DMS79 (cell line): ENCODE data around the gene PGBD5.
A peak's percentile ranks its signal among the peaks of the same experiment; 100 is the strongest.

Experiments used
- DNase-seq: peaks from one replicate; lab custom pipeline; 2025; lab: John Stamatoyannopoulos, UW

Gene PGBD5

DNA sequence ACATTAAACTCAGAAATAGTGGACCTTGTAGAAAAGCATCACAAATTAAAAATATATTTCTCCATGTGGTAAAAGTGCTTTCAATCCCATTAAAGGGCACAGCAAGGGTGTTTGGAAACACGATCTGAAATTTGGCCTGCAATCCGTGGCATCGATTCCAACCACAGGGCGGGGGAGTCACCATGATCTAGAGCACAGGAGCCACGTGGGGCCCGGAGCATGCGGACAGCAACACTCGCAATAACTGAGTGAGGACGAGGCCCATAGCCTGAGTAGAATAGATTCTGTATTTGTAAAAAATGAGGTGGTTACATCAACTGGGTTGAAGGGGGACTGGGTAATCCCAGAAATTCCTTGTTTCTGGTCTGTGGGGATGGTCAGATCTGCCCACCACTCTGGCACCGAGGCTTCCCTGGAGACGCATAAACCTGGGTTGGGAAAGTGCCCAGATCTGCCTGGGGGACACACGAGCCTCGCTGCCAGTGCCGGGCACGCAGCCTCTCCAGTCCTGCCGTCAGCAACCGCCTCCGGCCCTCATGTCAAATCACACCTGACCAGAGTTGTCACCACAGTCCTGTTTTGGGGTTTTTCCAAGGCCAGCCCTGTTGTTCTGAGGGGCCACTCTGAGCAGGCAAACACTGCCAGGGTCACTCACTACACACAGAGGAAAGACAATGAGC is 104.3 kb downstream of the PGBD5 start:
- no peak for DNase-seq

DNA sequence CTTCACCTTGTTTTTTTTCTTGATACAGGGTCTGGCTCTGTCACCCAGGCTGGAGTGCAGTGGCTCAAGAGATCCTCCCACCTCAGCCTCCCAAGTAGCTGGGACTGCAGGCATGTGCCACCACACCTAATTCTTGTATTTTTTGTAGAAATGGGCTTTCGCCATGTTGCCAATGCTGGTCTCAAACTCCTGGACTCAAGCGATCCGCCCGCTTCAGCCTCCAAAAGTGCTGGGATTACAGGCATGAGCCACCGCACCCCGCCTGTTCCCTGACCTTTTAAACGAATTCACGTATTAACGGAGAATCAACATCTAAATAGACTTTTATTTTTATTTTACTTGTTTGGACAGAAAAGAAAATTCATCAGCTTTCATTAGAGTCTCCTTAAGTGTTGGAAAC is 104.8 kb downstream of the PGBD5 start:
- DNase-seq, result no peak

DNA sequence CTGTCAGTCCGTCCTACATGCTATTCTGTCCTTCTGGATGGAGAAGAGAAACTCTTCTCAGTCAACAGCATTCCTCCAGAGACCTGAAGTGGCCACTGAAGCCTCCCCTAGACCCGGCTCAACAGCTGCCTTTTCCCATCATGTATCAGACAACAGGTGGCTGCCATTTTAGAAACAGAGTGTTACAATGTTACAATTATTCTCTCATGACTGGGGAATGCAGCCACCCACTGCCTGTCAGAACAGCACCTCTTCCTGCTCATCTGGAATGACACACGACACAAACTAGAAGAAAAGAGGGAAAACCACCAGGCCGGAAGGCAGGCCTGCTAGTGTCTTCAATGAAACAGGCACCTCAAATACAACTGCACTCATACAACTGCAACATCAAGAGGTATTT is 105.3 kb downstream of the PGBD5 start:
- DNase-seq, result no peak

DNA sequence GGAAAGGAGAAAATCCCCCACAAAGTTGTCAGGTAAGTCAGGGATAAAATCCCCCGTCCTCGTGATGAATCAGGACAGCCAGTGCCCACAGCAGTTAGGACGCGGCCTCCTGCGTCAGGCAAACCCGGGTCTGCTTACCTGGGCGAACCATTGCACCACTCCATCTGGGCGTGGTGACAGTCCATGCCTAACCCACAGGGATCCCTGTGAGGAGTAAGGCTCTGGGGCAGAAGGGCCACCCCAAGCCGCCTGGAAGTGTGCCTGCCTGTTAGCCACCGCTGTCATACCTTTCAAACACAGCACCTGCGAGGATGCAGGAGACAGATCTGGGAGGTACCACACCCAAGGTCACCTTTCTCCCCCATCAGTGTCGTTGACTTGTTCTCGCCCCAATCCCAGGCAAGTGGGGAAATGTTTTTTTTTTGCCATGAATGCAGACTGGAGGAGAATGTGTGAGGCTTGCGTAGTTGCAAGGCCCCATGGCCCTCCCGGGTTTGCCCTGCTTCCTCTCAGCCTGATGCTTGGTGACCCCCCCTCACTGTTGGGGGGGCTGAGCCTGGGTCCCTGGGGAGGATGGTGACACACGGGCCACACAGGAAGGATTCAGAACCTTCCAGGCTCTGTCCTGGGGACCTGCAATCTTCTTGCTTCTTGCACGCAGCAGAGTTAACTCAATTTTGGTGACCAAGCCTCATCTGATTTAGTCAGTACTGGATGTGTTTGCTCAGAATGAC is 107.0 kb downstream of the PGBD5 start:
- DNase-seq, result no peak

DNA sequence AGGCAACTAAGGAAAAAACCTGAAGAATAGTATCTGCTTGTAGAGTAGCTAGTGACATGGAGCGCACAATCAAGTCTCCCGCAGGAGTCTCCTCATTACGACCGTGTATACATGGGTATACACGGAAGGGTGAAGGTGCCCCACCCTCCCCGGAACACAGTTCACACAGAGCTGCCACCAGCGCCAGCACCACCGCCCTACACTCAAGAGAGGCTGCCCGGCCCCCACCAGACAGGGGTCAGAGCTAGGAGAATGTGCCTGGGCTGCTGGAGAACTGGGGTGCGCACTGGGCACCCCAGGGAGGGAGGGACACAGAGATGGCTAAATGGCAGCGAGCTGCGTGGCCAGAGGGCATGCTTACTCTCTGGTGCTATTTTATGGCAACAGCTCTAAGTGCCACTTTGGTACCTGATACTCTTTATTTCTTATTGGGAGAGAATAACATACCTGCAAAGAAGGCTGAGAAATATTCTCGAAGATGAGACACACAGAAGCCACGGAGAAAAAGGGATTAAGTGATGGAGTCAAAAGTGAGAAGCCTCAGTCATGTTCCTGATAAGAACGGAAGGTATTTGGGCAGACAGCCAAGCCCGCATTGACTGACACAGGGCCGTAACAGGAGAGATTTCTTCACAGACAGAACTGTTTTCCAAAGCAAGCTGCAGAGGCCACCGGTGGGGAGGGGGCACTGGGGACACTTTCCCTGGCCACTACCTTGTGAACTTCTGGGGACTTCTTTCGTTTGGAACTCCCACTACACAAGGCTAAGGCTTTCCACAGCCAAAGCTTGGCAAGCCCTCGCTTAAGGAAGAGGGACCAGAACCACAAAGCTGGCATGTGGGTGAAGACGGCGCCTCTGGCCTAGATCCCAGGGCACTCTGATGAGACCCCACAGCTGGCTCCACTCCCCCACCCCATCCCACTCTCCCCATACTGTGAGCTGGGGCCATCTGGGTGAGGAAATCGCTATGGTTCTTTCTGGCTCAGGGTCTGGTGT is 108.0 kb downstream of the PGBD5 start:
- DNase-seq, result no peak

DNA sequence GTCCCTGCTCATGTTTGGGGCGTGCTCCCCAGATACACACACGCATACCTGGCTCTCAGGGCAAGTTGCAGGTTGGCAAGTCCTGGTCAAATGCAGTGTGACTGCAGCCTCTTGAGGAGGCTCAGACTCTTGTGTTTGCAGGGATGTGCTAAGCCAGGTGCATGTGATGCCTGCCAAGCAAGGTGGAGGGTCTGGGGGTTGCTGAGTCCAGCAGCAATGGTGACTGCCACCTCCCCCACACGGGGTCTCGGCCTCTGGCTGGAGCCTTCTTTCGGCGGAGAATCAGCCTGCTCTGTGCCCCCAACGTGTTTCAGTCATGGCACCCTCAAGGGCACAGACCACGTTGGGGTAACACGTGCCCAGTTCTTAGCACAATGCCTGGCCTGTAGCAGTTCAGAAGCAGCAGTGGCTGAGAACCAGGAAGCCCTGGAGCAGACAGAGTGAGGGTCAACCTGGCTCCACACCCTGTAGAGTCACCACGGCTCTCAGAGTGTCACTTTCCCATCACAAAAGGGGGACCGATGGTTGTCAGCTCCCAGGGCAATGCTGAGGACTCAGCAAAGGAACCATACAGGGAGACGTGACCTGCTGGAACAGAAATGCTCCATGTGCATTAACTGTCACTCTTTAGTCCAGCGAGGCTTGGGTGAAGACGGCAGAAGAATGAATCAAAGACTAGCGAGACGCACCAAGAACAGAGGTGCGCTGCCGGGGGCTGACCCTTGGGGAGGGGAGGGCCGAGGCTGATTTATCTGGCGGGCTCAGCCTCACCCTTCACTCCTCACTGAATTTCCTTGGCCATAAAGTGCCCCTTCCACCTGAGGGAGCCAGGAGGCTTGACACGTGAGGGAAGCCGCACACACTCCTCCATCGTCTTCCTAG is 109.0 kb downstream of the PGBD5 start:
- DNase-seq, result no peak

DNA sequence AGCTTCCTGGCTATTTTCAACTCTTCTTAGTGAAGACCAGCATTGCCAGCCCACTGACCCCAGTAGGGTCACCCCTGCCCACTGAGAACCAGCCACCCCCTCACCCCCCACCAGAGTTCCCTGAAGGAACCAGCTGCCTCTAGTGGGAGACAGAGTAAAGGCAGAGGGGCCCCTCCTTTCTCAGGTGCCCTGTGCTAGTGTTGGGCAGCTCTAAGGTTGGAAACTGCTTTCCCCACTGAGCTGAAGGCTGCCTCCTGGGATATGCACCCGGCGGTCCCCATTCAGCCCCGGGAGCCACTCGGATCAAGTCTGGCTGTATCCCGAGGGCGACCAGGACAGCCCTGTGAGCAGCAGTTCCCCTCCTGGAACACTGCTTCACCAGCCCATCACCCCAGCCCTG is 111.0 kb downstream of the PGBD5 start:
- no peak for DNase-seq

DNA sequence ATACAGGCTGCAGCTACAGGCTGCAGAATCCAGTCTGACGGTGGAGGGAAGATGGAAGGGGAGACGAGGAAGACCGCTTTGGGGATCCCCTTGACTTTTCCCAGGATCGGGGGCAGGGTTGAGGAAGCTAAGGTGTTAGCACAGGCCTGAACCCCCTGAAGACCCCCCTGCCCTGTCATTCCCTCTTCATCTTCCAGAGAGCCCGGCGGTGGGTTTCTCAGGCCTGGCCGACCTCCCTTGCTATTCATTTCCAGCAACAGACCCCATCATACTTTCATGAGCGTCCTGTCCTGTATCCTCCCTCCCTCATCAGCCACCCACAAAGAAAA is 112.0 kb downstream of the PGBD5 start:
- DNase-seq, result no peak

DNA sequence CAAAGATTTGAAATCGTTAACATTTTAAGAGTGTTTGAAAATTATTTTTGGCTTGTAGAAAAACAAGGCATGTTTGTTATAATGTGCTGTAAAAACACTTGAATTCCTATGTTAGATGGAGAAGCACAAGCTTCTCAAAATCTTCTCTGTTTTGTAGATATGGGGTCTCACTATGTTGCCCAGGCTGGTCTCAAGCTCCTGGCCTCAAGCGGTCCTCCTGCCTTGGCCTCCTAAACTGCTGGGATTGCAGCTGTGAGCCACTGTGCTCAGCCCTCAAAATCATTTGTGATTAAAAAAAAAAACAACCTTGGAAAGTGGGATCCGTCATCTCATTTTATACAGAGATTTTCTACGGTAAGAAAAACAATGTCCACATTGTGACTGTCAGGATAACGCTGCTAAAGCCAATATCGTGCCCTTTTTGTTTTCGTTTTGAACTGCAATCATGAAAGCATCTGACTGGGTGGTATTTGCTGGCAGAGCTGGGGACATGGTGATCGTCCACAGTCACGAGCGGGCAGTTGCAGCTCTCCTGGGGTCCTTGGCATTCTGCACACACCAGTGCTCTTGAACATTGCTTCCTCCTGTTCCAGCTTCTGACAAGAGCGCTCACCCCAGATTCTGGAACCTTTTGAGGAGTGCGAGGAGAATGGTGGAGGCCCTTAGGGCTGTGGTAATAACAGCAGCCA is 112.5 kb downstream of the PGBD5 start:
- no peak for DNase-seq

DNA sequence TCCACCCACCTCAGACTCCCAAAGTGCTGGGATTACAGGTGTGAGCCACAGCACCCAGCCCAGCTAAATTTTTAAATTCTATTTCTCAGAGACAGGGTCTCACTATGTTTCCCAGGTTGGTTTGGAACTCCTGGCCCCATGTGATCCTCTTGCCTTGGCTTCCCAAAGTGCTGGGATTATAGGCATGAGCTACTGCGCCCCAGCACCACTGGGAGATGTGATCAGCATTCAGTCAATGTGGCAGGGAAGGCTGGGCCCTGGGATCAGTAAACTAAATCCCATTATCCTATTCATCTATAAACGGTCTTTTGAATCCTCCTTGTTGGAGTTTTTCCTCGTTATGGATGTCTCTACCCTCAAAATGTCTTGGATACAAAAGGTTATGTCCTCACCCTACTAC is 113.5 kb downstream of the PGBD5 start:
- DNase-seq, result no peak

DNA sequence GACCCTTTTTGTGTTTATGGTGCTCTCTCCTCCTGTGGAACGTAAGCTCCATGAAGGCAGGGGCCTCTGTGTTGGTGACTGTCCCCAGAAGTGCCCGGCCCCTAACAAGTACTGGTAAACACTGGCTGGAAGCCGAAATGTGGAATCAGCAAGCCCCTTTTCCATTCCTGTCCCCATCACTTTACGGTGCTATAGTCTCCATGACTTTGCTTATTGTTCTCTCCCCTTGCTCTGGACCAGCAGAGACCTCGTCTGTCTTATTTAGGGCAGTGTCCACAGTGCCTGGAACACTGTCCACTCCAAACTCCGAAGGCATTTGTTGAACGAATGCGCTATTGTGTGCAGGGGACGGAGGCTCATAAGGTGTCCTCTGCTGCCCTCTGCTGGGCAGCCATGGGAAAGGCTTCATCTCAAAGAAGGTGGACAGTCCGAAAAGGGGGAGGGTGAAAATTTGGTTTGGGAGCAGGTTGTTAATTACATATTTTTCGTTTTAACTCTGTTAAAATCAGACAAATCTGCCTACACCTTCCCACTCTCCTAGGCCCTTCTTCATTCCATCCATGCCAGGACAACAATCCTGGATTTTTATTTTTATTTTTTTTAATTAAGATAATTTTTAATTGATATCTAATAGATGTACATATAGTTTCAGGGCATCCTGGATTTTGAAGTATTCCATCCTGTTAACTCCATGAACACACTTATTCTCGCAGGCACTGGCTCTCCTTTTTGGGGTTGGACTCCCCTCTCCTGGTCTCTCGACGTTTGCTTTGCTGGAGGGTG is 115.6 kb downstream of the PGBD5 start:
- peak; percentile 20 for DNase-seq

DNA sequence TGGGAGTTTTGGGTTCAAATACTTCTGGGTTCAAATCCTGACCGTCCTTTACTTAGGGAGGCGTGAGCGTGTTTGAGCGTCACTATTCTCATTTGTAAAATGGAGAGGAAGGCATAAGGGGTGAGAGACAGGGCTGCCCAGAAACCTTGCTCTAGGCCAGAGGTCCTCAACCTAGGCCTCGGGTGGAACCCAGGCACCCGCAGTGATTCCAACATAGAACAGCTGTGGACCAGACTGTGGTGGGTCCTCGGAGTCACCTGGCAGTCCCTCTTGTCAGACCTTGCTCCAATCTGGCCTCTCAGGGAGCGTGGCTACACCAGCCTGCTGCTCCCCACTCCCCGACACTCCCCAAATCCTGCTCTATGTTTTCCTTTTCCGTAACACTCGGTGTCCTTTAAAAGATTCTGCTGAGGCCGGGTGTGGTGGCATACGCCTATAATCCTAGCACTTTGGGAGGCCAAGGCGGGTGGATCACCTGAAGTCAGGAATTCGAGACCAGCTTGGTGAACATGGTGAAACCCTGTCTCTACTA is 116.4 kb downstream of the PGBD5 start:
- no peak for DNase-seq

DNA sequence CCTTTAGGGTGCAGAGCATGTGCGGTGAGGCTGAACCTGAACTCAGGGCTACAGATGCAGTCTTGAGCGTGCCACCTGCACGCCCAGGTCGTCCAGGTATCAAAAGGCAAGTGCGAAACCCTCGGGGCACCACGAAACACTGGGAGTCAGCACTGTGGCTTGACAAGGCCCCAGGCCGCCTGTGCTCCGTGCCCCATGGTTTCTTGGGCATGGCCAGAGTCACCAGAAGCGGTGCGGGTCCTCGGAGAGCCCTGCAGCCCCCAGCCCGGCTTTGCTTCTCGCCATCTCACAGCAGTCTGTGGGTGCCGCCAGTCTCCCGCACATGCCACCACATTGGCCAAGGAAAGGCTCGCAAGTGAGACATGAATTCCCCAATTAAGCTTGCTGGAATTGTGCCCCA is 117.3 kb downstream of the PGBD5 start:
- DNase-seq, result no peak

DNA sequence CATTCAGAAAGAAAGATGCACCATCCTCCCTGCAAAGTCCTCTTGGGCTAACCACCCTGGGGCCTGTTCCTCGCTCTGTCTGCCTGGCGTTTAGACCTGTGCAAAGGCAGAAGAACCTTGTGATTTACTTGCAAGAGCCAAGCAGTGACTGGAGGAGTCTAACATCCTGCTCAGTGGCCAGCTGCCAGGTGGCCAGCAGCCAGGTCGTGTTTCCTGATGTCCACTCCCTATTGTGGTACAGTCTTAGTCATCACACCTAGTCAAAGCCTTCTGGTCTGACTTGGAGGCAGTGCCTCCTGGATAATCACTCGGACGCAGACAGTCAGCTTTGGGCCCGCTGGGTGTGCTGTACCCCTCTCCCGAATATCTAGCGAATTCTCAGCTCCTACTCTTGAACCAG is 118.1 kb downstream of the PGBD5 start:
- DNase-seq, result peak; percentile 3

DNA sequence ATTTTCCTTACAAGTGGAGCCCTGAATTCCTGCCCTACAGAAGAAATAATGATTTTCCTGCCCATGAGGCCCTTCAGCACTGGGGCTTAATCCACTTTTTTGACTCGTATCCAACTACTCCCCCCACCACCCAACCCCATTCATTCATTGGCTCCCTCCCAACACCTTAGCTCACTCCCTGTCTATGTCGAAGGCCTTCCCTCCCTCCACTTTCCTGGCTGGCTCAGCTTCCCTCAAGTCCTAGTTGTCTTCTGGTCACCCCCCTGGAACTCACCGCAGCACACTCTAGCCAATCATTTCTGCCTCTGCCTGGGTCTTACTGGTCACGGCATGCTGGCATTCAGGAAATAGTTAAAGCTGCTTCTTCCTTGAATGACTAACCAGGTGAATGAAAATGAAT is 118.9 kb downstream of the PGBD5 start:
- DNase-seq, result no peak

DNA sequence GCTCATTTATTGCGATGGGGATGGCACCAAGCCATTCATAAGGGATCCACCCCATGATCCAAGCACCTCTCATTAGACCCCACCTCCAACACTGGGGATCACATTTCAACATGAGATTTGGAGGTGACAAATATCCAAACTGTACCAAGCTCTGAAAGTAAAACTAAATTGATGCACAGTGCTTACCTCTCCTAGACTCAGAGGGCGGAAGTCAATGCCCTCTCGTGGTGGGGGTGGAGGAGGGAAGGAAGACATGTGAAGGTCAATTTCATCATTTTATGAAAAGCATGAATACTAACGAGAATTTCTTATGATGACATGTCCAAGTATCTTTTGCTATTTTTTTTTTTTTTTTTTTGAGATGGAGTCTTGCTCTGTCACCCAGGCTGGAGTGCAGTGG is 120.0 kb downstream of the PGBD5 start:
- DNase-seq, result no peak

DNA sequence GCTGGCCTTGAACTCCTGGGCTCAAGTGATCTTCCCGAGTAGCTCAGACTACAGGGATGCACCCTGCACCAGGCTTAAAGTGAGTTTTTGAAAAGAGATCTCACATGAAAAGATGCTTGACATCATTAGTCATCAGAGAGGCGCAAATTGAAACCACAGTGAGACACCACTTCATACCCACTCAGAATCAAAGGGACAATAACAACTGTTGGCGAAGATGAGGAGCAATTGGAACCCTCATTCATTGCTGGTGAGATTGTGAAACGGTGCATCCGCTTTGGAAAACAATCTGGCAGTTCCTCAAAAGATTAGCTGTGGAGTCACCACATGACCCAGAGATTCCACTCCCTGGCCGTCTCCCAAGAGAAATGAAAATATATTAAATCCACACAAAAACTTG is 122.3 kb downstream of the PGBD5 start:
- no peak for DNase-seq

DNA sequence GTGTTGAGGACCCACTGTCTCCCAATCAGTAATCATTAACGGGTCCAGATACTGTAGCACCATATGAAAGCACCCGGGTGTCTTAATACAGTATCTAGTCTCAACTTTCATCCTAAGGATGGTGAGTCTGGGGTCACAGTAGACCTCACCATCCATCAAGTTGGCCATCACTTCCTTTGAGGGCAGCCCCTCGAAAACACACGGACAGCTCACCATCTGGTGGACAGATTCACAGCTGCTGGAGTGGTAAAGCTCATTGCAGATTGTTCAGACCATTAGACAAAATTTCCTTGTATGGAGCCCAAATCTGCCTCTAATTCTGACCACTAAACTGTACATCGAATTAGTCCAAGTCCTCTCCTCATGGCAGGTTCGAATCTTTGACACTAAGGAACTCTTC is 123.1 kb downstream of the PGBD5 start:
- no peak for DNase-seq

DNA sequence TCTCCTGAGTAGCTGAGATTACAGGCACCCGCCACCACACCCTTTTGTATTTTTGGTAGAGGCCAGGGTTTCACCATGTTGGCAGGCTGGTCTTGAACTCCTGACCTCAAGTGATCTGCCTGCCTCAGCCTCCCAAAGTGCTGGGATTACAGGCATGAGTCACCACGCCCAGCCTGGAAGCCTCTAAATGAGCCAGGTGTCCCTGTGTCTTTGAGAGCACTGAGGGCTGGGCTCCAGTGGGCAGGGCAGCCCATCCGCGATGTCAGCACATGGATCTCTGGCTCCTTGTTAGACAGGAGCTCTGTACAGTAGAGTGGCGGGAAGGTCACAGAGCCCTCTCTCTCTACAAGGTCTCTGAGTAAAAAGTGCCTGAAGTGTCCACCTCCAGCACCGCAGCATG is 124.3 kb downstream of the PGBD5 start:
- no peak for DNase-seq

DNA sequence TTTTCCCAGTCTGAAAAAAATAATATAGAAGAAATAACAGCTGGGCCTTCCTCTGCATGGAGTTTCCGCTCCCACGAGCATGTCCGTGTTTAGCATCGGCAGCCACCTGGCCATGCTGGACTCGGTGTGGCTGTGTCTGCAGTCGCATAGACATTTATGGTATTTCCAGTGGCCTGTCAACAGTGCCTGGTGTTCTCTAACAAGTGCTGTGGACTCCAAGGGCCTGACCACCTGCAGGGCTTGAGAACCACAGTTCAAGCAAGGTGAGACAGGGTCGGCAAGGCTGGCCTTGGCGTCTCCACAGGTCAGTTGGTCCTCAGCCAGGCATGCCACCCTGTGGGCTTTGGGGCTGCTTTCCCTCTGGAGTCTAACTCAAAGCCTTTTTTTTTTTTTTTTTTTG is 124.8 kb downstream of the PGBD5 start:
- no peak for DNase-seq
